Stimulated activated CD4-positive, alpha-beta T cell treated with anti-CD3 and anti-CD28 coated beads, Interleukin-15, amount 100 ng/mL, for 48 hours (primary cell): ENCODE data around the gene TSC22D1.
A peak's percentile ranks its signal among the peaks of the same experiment; 100 is the strongest.

Experiments
- DNase-seq, 2 donors: peaks; one replicate each; pipeline ENCODE4 v3.0.0-alpha.2; 2020; ENCODE audit warnings: low read depth in 2 of 2

TSC22D1 gene

GRCh38 chr13:44453069-44453468 is 123.1 kb downstream of the TSC22D1 start:
- no peak for DNase-seq

DNA sequence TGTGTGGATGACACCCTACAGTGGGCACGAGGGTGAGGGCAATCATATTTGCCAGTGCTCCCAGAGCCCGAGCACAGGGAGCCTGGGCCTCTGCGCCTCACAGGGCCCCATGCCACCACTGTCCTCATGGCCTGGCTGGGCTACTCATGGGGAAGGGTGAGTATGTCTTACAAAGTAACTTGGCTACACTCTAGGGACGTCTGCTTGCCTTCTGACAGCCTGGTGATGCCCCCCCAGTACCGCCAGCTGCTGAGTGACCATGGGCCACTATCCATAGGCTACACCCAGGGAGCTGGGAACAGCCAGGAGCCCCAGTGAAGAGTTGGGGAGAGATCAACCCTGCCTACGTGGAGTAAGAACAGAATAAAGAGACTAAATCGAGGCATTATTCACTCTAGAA is 123.7 kb downstream of the TSC22D1 start:
- no peak for DNase-seq

GRCh38 chr13:44451651-44452050 is 124.5 kb downstream of the TSC22D1 start:
- DNase-seq, result no peak

DNA sequence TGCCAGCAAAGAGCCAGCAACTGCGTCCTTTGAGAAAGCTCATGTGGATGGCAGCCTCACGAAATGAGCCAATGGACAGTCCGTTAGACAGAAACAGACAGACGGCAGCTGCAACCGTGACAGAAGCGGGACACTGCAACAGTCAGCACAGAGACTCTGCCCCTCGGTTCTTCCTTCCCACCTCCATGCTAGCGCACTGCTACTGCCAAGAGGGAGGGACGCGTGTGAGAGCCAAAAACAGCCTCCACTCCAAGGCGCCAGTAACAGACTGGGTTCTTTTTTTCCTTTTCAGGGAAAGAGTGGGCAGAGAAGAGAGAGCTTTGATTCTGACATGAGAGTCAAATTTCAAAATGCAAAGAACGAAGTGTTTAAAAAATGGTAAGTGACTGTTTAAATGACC is 125.0 kb downstream of the TSC22D1 start:
- no peak for DNase-seq

DNA sequence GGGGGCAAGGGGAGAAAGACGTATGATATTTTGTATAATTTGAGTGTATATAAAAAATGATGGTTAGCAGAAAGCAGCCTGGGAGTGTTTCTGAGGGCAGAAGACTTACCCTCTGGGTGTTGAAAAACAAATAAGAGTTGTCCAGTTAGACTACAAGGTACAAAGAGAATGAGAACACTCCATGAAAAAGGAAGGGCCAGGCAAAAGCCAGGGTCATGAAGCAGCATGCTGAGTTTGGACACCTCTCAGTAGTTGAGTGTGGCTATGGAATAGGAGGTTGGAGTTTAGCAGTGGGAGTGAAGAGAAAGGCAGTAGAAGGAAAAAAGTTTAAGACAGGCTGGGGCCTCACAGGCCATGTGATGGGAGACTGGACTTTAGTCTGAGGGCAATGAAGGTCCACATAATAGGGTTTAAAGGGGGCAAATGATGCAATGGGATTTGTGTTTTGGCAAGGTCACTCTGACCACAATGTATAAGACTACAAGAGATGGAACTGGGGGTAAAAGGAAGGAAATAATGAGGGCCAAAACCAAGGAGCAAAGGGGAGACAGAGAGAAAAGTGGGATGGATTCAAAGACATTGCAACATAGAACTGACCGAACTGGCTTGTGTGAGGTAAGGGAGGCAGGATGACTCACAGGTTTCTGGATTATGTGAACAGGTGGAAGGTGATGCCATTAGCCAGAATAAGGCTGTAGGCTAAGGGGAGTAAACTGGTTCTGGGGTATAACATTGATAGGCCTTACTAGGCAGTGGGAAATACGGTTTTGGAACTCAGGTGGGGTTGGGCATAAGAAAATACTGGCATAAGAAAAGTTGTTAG is 125.9 kb downstream of the TSC22D1 start:
- no peak for DNase-seq

- DNase-seq, result no peak
Observed at GRCh38 chr13:44448875-44449274, 127.3 kb downstream of the TSC22D1 start.

DNA sequence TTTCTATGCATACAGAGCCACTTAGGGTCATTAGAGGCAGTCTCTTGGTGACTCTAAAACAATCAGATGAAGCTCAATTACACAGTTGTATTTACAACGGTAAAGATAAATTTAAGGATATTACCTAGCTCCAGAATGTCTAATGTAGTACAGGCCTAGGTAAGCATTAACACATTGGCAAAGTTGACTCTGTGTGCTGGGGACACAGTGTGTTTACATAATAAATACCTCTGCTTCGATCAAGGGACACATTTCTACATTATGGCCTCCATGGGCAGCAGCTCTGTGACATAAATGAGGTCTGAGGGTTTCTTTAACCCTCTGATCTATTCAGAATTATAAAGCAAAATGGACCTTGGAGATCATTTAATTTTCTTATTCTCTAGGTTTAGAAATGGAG is 127.8 kb downstream of the TSC22D1 start:
- no peak for DNase-seq

- no peak for DNase-seq
Observed at GRCh38 chr13:44447783-44448321, 128.3 kb downstream of the TSC22D1 start.

DNA sequence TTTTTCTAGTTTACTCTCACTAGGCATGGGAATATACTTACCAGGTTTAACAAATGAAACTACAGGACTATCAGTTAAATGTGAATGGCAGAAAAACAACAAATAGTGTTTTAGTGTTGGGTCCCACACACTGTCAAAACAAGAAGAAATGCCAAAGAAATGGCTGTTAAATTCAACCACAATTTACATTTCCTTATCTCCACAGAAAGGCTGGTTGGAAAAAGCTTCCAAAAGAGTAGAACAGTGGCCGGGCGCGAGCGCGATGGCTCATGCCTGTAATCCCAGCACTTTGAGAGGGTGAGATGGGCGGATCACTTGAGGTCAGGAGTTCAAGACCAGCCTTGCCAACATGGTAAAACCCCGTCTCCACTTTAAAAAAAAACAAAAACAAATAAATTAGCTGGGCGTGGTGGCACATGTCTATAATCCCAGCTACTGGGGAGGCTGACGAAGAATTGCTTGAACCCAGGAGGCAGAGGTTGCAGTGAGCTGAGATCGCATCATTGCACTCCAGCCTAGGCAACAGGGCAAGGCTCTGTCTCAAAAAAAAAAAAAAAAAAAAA is 136.0 kb downstream of the TSC22D1 start:
- no peak for DNase-seq

DNA sequence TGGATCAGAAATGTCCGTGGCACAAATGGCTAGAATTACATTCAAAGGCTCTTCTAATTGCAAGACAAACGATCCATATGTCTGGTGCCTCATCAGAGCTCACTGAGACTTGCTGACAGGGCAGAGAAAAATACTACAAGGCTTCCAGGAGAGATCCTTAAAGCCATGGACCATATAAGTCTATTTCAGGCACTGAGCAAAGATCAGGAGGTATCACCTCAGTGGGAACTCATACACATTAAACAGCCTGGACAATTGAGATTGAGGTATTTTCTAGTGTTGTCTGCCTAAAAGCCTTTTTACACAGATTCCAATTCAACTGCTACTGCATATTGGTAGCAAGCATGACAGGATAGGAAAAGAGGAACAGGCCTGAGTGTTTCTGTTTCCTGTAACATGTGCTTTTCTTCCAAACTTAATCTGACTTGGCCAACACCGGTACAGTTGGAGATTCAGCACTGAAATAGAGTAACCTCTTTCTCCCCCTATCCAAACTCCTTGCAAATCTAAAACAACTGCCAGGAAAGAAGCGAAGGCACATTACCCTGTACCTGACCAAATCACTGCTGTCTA is 136.6 kb downstream of the TSC22D1 start:
- DNase-seq, result no peak

GRCh38 chr13:44438234-44438579 is 137.9 kb downstream of the TSC22D1 start:
- DNase-seq, result no peak

DNA sequence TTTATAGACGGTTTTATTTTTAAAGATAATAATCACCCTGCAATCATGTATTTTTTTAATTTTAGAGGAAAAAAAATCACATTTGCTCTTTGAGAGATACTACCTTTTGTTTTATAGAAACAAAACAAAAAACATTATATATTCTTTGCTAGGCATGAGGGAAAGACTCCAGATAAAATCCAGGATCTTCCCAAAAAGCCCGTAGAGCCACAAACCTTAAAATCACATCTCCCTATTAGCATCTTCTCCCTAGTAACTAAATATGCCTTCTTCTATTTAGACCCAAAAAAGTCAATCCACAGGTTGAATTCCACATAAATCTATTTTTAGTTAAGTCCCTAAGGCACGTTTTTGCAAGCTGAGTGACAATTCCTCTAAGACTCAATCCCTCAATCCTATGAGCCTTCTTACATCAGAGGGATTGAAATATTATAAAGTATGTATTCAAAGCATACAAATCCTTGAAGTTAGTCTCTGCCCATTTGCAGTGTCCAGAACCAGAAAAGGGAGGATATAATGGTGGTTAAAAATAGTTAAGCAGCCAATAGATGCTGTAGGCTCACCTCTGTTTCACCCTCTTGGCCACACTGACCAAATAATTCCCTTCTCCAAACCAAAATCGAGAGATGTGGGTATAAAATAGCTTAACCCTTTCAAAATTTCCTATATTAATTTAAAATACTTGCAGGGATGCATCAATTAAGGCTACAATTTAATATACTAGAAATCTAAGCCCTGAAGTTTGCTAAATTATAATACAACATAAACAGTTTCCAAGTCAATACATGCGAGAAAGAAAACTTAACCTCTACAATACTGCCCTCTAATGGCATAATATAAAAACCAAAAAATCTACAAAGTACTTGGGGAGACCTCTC is 138.5 kb downstream of the TSC22D1 start:
- DNase-seq, result no peak

GRCh38 chr13:44436589-44437337 is 139.4 kb downstream of the TSC22D1 start:
- DNase-seq, result no peak

GRCh38 chr13:44435919-44436510 is 140.1 kb downstream of the TSC22D1 start:
- DNase-seq, result no peak

GRCh38 chr13:44435142-44435918 is 140.8 kb downstream of the TSC22D1 start:
- DNase-seq, result peak; percentile 79 to 85

GRCh38 chr13:44434766-44435141 is 141.4 kb downstream of the TSC22D1 start:
- no peak for DNase-seq

- DNase-seq, result no peak
Observed at GRCh38 chr13:44433863-44434765, 142.0 kb downstream of the TSC22D1 start.

DNA sequence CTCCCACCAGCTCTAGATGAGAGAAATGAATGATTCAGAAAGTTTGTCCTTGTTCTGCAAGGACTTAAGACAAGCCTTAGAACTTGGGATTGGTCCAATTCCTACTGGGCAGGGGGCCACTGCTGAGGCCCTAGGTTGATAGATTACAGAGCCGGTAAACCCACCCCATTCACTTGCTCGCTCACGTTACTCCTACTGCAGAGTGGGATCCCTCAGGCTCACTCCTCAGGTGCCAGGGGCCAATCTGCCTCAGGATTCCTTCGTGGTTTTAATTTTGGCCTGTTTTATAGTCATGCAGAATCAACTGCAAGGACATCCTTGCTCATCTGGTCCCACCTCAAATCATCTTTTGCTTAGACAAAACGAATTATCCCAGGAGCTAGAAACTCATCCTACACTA is 143.5 kb downstream of the TSC22D1 start:
- DNase-seq, result no peak

GRCh38 chr13:44431150-44431549 is 145.0 kb downstream of the TSC22D1 start:
- no peak for DNase-seq
